HG03280 (cell line): Measurements from ENCODE around the gene HID1.
"Not testable (repeated sequence)": the region's sequence is repeated elsewhere in the genome, so short reads cannot be mapped to it uniquely, and the experiment has no call there.

Experiments used
- ATAC-seq: cut with Tn5 transposase; IDR thresholded peaks from one replicate; pipeline ENCODE4 v1.9.1; 2021; ENCODE audit warnings: mild to moderate bottlenecking, moderate library complexity; ENCODE audit not compliant: unreplicated experiment

Gene HID1

DNA sequence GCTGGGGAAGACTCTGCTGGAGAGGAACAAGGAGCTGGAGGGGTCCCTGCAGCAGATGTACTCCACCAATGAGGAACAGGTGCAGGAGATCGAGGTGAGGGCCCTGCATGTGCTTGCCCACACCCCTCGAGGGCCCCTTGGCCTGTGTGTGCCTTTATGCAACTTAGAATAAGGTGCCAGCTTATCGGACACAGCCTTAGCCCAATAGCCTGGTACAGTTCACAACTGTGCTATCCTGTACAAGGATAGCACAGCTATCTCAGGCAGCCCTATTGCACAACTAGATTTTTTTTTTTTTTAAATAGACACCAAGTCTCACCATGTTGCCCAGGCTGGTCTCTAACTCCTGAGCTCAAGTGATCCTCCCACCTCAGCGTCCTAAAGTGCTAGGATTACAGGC is 27.0 kb upstream of the HID1 start:
- ATAC-seq, result no peak

DNA sequence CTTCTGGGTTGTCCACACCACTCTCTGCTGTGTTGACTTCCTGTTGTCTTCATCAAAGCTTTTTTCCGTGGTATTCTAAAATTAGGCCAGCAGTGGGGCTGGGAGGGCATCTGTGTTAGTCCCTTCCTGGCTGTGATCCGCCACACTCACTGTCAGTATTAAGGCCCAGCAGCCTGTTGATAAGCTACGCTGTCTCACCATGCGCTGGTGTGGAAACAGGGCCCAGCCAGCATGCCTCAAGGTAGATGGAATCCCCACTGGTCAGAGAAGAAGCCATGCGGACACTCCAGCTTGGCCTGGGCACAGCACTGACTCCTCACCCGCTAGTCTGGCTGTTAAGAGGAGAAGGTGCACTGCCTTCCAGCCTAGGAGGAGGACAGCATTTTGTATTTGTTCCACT is 26.2 kb upstream of the HID1 start:
- no peak for ATAC-seq

DNA sequence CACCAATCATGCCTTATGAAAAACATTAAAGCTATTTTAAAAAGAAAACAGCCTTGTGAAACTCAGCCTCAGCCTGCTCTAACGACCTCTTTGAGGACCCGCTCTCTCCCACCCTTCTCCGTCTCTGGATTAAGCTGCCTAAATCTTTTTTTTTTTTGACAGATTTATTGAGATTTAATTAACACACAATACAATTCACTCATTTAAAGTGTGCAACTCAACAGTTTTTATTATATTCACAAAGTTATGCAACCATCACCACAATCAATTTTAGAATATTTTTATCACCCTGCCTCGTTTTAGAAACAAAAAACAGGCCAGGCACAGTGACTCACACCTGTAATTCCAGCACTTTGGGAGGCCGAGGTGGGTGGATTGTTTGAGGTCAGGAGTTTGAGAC is 23.3 kb upstream of the HID1 start:
- ATAC-seq, result no peak

DNA sequence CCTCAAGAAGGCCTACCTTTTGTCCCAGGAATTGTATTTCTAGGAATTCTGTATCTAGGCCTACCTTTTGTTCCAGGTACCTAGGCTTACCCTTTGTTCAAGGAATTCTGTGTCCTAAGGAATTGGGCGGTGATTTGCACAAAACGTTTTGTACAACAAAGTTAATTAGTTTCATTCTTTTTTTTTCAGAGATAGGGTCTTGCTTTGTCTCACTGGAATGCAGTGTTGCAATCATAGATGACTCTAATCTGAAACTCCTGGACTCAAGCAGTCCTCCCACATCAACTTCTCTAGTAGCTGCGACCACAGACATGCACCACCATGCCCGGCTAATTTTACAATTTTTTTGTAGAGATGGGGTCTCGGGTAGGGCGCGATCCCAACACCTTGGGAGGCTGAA is 21.9 kb upstream of the HID1 start:
- ATAC-seq, result no peak

DNA sequence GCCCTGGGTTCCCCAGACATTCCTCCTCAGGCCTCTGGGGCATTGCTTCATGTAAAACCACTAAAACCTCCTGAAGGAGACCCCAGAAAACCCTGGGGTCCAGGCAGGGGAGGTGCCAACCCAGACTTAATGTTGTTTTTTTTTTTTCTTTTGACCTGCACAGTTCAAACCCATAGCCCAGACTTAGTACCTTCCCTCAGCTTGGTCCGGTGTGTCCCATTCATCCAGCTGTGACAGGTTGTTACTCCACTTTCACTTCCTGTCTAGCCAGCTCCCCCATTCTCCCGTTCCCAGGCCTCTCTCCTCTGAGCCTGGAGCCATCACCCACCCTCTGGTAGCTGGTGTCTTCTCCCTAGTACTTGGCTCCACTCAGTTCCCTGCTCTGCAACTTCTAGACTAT is 19.7 kb upstream of the HID1 start:
- ATAC-seq, result no peak

DNA sequence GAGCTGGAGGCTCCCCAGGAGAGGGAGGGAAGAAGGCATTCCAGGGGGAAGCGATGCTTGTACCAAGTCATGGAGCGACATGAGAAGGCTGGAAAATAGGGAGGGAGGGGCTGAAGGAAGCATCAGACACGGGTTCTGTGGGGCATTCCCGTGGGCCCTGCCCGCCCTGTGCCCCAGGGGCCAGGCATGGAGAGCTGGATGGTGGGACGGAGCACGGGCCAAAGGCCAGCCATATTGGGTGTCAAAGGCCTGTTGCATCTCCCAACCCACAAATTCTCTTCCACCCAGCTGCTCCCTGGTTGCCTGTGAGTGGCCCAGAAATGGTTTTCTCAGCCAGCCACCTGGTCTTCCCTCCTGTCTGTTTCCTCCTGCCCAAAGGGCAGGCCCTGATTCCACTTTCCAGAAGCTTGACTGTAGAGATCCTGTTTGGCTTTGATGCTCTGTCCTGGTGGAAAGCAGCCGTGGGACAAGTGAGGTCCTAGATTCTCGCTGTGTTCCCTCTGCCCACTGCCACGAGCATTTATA is 18.1 kb upstream of the HID1 start:
- no peak for ATAC-seq

DNA sequence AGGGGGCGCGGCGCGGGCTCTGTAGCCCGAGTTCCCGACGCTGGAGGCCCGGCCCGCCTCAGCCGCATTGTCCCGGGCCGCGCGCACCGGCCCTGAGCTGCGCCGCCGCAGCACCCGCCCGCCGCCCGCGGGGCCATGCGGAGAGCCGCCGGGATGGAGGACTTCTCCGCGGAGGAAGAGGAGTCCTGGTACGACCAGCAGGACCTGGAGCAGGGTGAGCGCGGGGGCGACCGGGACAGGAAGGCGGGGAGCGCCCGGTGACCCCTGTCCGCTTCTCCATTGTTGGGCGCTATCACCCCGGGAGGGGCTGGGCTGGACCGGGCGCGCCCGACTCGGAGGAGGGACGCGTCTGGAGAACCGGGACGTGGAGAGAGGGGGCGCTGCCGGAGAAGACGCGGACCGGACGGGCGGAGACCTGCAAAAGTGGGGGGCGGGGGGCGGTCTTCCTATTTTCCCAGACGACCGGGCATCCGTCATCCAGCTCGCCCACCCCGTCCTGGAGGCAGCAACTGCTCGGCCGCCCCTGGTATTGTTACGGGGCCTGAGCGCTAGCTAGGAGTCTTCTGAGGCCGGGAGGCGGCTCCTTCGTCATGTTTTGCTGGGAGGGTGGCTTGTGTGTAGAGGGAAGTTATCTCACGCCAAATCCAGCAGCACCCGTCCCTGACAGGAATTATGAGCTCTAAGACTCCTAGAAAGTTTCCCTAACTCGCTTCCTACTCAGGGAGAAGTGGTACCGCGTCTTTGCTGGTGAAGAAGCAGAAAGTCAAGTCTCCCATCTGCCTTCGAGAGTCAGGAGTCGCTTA is 15.6 kb upstream of the HID1 start:
- ATAC-seq, result peak; percentile 33

DNA sequence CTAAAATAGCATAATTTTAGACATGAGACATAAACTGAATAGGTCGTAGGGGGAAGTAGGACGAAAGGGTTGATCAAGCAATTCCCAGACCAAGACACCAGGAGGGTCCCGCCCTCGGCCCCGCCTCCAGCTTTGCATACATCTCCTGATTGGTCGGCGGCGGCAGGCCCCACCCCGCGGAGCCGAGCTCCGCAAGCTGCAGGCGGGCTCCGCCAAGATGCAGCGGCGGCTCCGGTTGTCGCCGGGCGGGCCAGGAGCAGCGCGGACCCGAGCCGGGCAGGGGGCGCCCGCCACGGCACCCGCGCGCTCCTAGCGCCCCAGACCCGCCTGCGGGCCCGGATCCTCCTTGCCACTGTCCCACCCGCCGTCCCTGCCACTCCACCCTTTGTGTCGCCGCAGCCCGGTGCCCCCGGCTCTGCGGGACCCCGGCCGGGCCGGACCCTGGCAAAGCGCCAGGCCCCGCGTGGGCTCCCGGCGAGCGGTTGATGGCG is 14.9 kb upstream of the HID1 start, which contains the start of gene CDR2L:
Gene CDR2L (plus strand): TSS at position 215 of the 491 bp plus-strand sequence. CDS start 412 bp downstream, outside the sequence.
- peak; percentile 91 for ATAC-seq

DNA sequence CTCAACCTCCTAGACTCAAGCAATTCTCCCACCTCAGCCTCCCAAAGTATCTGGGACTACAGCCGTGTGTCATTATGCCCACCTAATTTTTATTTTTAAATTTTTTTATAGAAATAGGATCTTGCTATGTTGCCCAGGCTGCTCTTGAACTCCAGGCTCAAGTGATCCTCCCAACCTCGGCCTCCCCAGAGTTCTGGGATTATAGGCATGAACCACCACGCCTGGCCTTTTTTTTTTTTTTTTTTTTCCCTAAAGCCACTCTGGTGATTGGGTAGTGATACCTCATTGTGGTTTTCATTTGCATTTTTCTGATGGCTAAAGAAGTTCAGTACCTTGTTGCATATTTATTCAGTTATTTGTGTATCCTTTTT is 13.6 kb upstream of the HID1 start:
- no peak for ATAC-seq

DNA sequence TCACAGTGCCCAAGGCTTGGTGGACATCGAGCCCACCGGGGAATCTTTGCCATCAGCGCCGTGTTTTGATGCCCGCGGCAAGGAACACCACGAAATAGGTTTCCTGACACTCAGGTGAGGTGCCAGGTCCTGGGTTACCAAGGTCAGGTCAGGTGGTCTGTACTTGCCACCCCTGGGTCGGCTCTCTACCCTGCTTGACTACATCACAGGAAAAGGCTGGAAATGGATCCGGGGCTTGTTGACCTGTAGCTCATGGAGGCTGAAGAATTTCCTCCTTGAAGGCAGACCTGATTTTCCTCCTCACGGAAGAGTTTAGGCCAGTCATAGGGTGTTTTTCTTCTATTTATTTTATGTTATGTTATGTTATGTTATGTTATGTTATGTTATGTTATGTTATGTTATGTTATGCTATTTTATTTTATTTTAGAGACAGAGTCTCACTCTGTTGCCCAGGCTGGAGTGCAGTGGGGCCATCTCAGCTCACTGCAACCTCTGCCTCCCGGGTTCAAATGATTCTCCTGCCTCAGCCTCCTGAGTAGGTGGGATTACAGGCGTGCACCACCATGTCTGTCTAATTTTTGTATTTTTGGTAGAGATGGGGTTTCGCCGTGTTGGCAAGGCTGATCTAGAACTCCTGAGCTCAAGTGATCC is 10.2 kb upstream of the HID1 start:
- ATAC-seq, result not testable (repeated sequence)

DNA sequence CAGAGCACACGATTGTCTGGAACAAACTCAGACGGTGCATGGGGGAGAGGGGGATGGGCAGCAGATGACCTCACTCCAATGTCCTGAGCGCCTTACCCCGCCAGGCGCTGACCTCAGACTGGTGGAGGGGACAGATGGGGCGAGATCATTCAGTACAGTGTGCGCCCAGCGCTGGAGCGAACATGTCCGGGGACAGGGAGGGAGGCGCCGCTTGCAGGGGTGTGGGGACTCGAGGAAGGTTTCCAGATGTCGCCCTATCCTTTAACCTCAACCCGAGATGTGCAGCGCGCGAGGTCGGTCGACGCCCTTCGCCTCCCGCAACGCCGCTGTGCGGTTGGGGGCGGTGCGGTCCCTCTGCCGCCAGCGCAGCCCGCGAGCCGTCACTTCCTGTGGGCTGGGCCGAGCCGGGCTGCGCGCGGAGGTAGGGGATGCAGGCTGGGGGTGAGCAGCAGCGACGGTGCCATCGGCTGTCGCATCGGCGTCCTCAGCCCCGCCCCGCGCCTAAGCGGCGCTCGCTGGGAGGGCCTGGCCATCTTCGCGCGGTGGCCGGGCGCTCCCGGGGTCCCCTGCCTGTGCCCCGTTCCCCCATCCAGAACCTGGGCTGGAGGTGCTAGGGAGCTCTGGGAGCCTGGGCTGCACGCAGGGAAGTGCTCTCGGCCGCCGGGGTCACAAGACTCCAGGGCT is 9.6 kb upstream of the HID1 start:
- ATAC-seq, result peak; percentile 38

DNA sequence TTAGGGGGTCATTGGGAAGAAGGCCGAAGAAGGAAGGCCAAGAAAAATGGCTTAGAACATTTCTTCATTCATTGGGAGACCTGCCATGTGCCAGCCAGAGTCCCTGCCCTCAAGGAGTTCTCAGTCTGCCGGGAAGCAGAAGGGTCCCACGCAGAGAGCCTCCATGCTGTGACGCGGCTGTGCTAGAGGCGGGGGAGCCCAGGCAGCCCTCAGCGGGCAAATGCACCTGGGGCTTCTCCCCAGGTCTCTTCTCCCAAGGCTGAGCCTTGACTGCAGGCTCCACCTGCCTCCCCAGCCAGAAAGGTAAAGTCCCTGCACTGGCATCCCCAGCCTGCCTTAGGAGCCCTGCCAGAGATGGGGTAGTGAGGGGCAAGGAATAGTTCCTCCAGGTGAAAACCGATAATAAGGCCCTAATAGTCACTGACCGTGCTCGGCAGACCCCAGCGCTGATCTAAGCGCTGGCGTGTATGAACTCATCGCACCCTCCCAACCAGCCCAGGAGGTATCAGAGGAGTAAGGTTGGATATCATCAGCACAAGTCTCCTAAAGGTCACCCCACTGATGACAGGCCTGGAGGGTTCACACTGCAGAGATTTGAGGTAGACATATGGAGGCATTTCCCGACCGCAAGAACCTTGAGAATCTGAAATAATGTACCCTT is 8.9 kb upstream of the HID1 start:
- no peak for ATAC-seq

DNA sequence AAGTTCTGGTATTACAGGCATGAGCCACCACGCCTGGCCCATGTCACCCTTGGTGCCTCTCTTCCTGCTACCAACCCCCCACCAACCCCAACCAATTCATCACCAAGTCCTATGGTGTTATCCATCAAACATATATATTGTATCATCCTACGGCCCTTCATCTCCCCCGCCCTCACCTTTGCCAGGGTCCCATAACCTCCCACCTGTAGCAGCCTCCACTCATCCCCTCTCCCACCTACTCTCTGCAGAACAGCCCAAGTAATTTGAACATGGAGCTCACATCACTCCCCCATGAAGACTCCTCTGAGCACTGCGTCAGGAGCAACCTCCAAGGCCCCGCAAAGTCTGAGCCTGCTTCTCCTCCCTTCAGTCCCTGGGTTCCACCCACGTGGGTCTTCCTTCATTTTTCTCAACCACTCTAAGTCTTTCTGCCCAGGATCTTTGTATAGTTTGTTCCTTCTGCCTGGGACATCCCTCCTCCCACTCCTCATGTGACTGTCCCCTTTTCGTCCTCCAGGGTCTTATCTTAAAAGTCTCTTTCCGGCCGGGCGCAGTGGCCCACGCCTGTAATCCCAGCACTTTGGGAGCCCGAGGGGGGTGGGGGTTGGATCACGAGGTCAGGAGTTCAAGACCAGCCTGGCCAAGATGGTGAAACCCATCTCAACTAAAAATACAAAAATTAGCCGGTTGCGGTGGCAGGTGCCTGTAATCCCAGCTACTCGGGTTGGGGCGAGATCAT is 7.0 kb upstream of the HID1 start:
- no peak for ATAC-seq

DNA sequence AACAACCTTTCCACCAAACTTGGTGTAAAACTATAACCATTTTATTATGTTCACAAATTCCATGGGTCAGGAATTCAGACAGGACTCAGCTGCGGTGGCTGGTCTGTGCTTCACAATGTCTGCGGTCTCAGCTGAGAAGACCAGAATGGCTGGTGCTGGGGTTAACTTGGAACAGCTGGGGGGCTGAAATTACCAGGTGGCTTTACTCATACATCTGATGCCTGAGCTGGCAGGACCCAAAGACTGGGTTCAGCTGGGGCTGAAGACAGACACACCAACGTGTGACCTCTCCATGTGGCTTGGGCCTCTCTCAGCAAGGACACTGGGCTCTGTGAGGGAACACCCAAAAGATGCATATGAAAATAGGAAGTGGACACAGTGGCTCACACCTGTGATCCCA is 5.7 kb upstream of the HID1 start:
- no peak for ATAC-seq

DNA sequence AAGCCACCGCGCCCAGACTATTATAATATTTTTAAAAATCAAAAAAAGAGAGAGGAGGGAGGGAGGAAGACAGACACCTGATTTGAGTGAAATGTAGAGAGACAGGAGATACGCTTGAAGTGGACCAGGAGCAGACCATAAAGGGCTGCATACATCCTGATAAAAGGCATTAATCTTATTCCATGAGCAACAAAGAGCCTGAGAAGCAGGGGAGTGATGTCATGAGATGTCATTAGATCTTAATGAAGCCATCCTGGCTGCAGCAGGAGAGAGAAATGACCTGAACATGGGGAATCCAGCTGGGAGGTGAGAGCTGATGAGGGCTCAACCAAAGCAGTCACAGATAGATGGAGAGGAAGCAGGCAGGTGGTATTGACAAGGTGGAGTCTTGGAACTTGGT is 5.2 kb upstream of the HID1 start:
- ATAC-seq, result no peak

DNA sequence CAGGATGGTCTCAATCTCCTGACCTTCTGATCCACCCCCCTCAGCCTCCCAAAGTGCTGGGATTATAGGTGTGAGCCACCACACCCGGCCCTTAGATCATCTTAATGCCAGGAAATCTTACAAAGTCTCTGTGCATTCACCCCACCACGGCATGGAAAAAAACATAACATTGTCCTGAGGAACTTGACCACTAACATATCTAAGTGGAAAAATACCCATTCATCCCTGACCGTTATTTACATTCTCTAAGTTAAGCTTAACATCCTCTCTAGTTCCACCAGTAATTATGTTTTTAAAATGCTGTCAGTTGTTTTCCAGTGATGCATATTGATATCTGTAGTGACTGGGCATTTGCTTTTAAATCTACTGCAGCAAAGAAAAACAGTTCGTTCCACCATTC is 3.4 kb upstream of the HID1 start:
- ATAC-seq, result no peak

DNA sequence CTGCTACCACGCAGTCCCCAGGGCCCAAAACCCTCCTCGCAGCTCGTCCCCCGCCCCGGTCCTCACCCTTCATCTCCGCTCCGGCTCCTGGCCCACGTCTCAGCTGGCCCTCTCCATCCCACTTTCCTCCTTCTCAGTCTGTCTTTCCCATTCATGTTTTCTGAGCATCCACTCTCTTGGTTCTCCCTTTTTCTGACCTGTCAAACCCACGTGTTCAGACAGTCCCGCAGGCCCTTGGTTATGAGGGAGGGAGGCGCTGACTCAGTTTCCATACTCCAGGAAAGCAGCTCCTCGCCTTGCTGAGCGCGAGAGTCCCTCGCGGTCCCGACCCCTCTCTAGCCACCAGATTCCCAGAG is 392 bp upstream of the HID1 start:
- ATAC-seq, result no peak

DNA sequence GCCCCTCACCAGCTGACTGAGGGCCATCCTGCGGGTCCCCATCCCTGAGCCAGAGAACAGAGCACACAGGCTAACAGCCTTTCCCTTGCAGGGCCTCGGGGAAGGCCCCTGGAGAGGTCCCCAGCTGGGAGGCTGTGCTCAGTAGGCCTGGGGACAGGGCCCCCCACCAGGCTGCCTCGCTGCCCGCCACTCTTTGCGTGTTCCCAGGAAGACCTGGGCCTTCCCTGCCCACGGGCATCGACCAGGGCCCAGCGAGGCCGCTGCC is 785 bp downstream of the HID1 start:
- no peak for ATAC-seq

DNA sequence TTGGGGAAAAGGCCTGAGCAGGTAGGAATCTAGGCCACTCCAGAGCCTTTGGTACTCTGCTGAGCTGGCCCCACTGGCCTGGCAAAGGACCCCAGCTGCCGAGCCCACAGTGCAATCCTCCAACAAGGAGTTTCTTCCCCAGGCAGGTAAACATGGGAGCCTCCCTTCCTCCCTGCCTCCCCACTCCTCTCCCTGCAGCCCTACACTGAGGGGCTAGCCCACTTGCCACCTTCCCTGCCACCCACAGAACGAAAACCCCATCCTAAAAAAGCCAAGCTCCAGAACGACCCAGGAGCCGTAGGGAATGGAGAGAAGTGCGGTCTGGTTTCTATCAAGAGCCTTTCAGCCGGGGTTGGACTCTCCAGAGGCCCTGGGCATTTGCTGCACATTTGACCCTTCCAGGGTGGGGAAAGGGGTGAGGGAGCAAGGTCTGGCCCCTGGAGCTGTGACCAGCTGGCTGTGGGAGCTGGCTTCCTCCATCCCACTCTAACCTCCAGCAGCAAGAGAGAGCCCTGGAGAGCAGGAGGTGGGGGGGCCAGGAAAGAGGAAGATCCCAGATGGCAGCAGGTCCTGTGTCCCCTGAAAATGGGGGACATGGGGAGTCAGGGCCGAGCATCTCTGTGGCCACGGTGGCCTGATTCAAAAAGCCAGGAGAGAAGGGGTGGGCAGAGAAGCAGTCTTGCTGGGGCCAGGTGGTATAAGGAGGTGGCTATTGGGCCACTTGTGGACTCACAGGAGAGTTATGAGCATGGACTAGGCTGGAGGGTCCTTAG is 1.3 kb downstream of the HID1 start:
- ATAC-seq, result no peak

DNA sequence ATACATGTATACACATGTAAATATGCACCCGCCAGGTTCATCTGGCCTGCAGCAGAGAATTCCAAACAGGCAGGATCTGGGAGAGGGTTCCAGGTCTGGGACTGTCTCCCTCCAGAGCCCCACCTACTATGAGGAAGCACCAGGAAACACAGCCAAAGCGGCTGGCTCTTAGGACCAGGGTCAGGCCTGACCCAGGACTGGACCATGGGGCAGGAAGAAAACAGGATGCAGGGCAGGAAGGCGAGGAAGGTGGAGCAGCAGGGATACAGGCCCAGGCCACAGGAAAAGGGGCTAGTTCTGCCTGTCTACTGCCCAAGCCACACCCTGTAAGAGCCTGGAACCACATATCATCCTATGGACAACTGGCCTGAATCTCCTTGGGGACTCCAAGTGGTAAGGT is 2.2 kb downstream of the HID1 start:
- ATAC-seq, result no peak
